ENCODE data around the gene ICAM3.
A peak's percentile ranks its signal among the peaks of the same experiment; 100 is the strongest.
"Not testable (repeated sequence)": the region's sequence is repeated elsewhere in the genome, so short reads cannot be mapped to it uniquely, and the experiment has no call there.

ICAM3 gene

GRCh38 chr19:10339380-10339960 lies at the start of gene ICAM3:
Gene ICAM3, minus strand, starts transcription at chr19:10339624. Its CDS starts 10 bp downstream, at chr19:10339614.
- TF ChIP-seq CTCF (conservative IDR thresholded peaks at IDR 0.05; ENCODE audit: low read length) = no peak
- DNase-seq (ENCODE audit: low read depth) = no peak
- H3K4me3 ChIP-seq (ENCODE audit: low read length) = no peak within 1 kb of the TSS

- H3K4me3 ChIP-seq (ENCODE audit: low read length) = no peak overlapping the region
- peak; percentile 66 for DNase-seq (ENCODE audit: low read depth)
- TF ChIP-seq CTCF (conservative IDR thresholded peaks at IDR 0.05; ENCODE audit: low read length) = peak; percentile 97
Measured at GRCh38 chr19:10388957-10389356, 49.5 kb upstream of the ICAM3 start.

- DNase-seq (ENCODE audit: low read depth) = no peak
- H3K4me3 ChIP-seq (ENCODE audit: low read length) = no peak overlapping the region
- no peak for TF ChIP-seq CTCF (conservative IDR thresholded peaks at IDR 0.05; ENCODE audit: low read length)
Measured at GRCh38 chr19:10384580-10384979, 45.2 kb upstream of the ICAM3 start.

GRCh38 chr19:10383223-10383499 lies 43.7 kb upstream of the ICAM3 start:
- DNase-seq (ENCODE audit: low read depth); H3K4me3 ChIP-seq (ENCODE audit: low read length): not testable (repeated sequence)

- TF ChIP-seq CTCF (conservative IDR thresholded peaks at IDR 0.05; ENCODE audit: low read length) = no peak
- DNase-seq (ENCODE audit: low read depth) = peak; percentile 98
- H3K4me3 ChIP-seq (ENCODE audit: low read length) = peak within 1 kb of the TSS; percentile 94
Measured at GRCh38 chr19:10380313-10381102, 41.1 kb upstream of the ICAM3 start, which contains the start of gene TYK2. Gene TYK2, minus strand, starts transcription at chr19:10380572. Its CDS starts 2,166 bp downstream, at chr19:10378406.

GRCh38 chr19:10379880-10380312 lies 40.5 kb upstream of the ICAM3 start:
- TF ChIP-seq CTCF (conservative IDR thresholded peaks at IDR 0.05; ENCODE audit: low read length) = no peak; the same call in 1 of the 2 replicates
- H3K4me3 ChIP-seq (ENCODE audit: low read length) = peak overlapping the region; percentile 94
- no peak for DNase-seq (ENCODE audit: low read depth)

GRCh38 chr19:10378124-10378523 lies 38.7 kb upstream of the ICAM3 start:
- H3K4me3 ChIP-seq (ENCODE audit: low read length) = no peak overlapping the region
- DNase-seq (ENCODE audit: low read depth) = no peak
- no peak for TF ChIP-seq CTCF (conservative IDR thresholded peaks at IDR 0.05; ENCODE audit: low read length)

GRCh38 chr19:10377140-10377640 lies 37.8 kb upstream of the ICAM3 start:
- not testable (repeated sequence) for DNase-seq (ENCODE audit: low read depth); H3K4me3 ChIP-seq (ENCODE audit: low read length)

All from AG10803 (cell line).